ENCODE data around the gene PAGE3.

PAGE3 gene, protein sequence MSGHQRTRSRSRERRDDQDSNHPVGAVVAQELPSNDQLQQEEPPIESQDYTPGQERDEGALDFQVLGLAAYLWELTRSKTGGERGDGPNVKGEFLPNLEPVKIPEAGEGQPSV

DNA sequence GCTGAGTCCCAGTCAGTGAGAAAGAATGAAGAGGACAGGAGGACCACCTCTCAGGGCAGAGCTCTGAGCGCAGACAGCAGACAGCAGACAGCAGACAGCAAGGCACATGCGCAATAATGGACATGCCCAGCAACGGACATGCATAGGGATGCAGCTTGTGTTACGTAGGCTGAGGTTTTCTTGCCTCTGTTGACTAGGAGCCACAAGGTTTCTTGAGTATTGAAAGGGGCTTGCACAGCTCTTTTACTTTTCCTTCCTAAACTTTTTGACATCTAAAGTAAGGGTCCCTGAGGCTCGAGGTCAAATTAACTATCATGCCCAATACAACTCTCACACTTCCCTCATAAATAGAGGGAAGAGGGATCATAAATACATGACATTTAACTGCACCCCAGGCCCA lies at the start of gene PAGE3:
Gene PAGE3 (minus strand): TSS at position 101 of the 400 bp plus-strand sequence. CDS start 1,013 bp downstream, outside the sequence.
- TF ChIP-seq POLR2A (IDR thresholded peaks at IDR 0.05; ENCODE audit: low read length) = no peak
- TF ChIP-seq GATA1 (IDR thresholded peaks at IDR 0.05; ENCODE audit: low read depth, low read length) = no peak
- no peak for DNase-seq

DNA sequence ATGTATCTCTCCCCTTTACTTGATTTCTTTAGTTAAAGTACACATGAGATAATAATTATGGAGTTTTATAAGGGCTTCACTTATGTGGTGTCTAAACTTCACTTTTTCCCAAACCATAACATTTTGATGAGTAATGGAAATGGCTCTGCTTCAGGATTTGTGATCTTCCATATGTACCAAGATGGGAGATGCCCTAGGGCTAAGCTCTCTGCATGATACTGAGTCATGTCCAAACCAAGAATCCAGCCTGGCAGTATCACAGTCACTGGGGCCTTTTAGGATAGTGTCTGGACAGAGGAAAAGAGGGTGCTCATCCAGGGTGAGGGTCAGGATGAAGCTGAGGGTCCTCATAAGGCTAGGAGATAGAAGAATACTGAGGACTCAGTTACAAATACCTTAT lies 47.9 kb upstream of the PAGE3 start:
- no peak for DNase-seq
- TF ChIP-seq GATA1 (IDR thresholded peaks at IDR 0.05; ENCODE audit: low read depth, low read length) (no peak), POLR2A (IDR thresholded peaks at IDR 0.05; ENCODE audit: low read length) (no peak)

DNA sequence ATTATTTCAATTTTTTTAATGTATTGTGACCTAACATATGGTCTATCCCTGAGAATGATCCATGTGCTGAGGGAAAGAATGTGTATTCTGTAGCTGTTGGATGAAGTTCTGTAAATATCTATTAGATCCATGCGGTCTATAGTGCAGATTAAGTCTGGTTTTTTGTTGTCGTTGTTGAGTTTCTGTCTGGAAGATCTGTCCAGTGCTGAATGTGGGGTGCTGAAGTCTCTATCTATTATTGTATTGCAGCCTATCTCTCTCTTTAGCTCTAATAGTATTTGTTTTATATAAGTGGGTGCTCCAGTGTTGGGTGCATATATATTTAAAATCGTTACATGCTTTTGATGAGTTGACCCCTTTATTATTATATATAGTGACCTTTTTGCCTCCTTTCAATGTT lies 26.2 kb upstream of the PAGE3 start:
- DNase-seq = no peak
- no peak for TF ChIP-seq GATA1 (IDR thresholded peaks at IDR 0.05; ENCODE audit: low read depth, low read length)
- TF ChIP-seq POLR2A (IDR thresholded peaks at IDR 0.05; ENCODE audit: low read length) = no peak

DNA sequence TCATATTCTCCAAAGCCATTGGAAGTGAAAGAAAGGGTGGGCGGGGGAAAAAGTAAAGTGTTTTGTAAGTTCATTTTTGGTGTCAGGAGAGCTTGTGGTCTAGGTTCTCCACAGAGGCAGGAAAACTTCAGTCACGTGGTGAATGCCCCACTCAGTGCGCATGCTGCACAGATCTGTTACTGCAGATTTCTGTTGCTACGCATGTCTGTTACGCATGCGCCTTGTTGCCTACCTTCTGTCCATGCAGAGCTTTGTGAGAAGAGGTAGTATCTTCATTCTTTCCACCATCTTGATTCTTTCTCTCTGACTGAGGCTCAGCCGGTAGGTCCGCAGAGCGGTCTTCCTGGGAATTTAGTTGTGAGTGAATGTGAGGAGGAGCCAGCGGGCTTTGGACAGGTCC lies 15.1 kb upstream of the PAGE3 start:
- no peak for DNase-seq
- TF ChIP-seq POLR2A (IDR thresholded peaks at IDR 0.05; ENCODE audit: low read length) = no peak
- no peak for TF ChIP-seq GATA1 (IDR thresholded peaks at IDR 0.05; ENCODE audit: low read depth, low read length)

DNA sequence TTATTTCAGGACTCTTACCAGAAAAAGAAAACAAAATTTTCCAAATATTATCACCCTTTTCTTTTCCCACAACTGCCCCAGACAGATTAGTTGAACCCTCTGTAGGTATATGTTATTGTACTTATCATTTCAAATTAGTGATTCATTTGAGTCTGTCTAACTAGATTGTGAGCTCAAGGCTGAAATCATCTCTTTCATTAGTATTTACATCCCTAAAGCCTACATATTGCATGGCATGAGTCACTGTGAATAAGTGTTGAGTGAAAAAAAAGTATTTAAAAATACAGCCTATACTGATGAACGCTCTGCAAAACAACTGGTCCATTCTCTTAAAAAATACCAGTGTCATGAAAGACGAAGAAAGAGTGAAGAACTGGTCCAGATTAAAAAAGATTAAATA lies 3.9 kb downstream of the PAGE3 start:
- DNase-seq = no peak
- TF ChIP-seq POLR2A (IDR thresholded peaks at IDR 0.05; ENCODE audit: low read length) (no peak), GATA1 (IDR thresholded peaks at IDR 0.05; ENCODE audit: low read depth, low read length) (no peak)

DNA sequence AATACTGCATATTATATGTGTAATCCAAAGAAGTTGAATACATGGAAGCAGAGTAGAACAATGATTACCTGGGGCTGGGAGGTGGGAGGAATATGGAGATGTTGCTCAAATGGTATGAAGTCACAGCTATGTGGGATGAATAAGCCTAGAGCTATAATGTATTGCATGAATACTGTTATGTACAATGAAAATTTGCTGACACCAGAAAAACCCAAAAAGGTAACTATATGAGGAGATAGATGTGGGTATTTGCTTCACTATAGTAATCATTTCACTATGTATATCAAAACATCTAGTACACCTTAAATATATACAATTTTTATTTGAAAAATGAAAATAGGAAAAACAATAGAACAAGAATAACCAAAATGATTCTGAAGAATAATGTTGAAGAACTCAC lies 11.2 kb downstream of the PAGE3 start:
- TF ChIP-seq POLR2A (IDR thresholded peaks at IDR 0.05; ENCODE audit: low read length) = no peak
- TF ChIP-seq GATA1 (IDR thresholded peaks at IDR 0.05; ENCODE audit: low read depth, low read length) = no peak
- DNase-seq = no peak

DNA sequence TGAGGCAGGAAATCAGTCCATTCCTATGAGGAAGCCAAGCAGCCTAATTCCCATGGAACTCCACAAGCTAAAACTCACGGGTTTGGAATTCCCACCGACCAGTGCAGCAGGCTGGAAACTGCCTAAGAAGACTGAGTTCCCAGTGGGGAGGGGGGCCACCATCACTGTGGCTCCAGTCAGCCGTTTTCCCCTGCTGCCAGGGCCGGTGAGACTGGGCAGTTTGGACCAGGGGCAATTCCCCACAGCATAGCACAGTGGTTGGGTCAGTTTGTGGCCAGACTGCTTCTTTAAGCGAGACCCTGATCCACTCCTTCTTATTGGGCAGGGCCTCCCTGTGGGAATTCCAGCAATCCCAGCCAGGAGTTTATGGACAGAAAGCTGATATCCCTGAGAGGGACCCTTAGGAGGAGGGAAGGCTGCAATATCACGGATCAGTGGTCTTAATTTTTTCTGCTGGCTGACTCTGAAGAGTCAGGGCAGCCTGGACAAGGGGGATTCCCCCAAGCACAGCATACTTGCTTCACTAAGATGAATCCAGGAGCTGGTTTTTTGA lies 23.9 kb downstream of the PAGE3 start:
- TF ChIP-seq POLR2A (IDR thresholded peaks at IDR 0.05; ENCODE audit: low read length) (no peak), GATA1 (IDR thresholded peaks at IDR 0.05; ENCODE audit: low read depth, low read length) (no peak)
- no peak for DNase-seq

DNA sequence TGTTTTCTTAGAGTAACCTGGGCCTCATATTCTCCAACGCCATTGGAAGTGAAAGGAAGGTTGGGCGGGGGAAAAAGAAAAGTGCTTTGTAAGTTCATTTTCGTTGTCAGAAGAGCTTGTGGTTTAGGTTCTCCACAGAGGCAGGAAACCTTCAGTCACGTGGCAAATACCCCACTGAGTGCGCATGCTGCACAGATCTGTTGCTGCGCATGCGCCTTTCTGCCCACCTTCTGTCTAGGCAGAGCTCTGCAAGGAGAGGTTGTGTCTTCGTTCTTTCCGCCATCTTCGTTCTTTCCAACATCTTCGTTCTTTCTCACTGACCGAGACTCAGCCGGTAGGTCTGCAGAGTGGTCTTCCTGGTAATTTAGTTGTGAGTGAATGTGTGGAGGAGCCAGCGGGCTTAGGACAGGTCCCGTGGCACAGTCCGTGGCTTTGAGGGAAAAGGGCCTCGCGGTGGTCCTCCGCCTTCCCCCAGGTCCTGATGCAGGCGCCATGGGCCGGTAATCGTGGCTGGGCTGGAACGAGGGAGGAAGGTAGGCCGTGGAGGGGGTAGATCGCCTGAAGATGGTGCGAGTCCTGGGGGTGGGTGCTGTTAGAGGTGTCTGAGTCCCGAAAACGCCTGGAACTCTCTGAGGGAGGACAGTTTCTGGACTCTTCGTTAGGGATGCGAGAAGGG lies 44.5 kb downstream of the PAGE3 start, which contains the start of gene PAGE5:
Gene PAGE5 (plus strand): TSS at position 228 of the 676 bp plus-strand sequence. CDS start 1,037 bp downstream, outside the sequence.
- no peak for DNase-seq

DNA sequence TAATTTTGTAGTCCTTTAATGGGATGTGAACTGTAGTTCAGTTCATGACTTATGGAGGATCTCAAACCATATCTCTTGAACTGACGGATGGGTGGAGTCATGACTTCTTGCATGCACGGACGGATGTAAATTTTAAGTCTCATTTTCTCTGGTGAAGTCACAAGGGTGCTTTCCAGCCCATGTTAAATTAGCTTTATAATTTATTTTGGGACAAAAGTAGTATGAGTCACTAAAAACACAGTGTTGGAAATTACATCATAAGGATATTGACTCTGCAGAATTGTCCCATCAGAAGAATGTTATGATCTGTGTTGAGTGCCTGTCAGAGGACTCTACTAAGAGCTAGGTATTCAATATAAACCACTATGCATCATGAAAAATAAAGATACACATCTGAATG lies 51.3 kb downstream of the PAGE3 start:
- no peak for TF ChIP-seq POLR2A (IDR thresholded peaks at IDR 0.05; ENCODE audit: low read length)
- no peak for TF ChIP-seq GATA1 (IDR thresholded peaks at IDR 0.05; ENCODE audit: low read depth, low read length)
- no peak for DNase-seq

More for the DNA sequence above, 44.5 kb downstream of the PAGE3 start, which contains the start of gene PAGE5:
- TF ChIP-seq GATA1 (IDR thresholded peaks at IDR 0.05; ENCODE audit: low read depth, low read length) (no peak), POLR2A (IDR thresholded peaks at IDR 0.05; ENCODE audit: low read length) (no peak)

DNA sequence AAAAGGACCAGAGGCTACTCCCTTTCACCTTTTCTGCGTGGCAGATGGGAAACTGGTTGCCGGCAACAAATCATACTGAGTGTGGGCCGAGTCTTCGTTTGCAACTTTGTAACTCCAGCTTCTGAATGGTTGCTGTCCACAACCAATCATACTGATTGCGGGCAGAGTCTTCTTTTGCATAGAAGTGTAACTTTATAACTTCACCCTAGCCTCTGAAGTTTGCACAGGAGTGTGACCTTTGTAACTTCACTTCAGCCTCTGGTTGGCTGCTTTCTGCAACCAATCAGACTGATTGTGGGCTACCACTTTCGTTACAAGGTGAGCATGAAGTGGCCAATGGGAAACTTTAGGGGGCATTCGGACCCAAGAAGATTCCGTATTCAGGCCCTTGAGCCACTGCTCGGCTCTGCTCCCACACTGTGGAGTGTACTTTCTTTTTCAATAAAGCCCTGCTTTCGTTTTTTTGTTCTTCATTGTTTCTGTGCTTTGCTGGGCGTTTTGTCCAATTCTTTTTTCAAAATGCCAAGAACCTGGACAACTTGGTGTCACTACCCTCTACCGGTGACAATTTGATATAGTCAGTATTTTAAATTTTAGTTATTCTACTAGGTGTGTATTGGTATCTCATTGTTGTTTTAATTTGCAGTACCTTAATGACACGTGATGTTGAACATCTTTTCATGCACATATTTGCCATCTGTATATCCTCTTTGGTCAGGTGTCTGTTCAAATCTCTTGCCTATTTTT lies 53.6 kb downstream of the PAGE3 start:
- no peak for TF ChIP-seq GATA1 (IDR thresholded peaks at IDR 0.05; ENCODE audit: low read depth, low read length)
- TF ChIP-seq POLR2A (IDR thresholded peaks at IDR 0.05; ENCODE audit: low read length) = no peak
- DNase-seq = no peak

All from erythroblast (primary cell).